ENCODE data around the gene CDK14. TPM values are rescaled to one million over a fixed set of nuclear protein-coding genes. Genes with fewer than 3 reads are reported as not detected.

Gene CDK14
- total and polyA plus RNA-seq, 2 donors (not counting 3 experiments of a cell fraction or from before 2014, with no cell fraction given): 5.5 to 34.2 TPM

- TF ChIP-seq POLR2A (IDR thresholded peaks at IDR 0.05; ENCODE audit: low read depth, low read length) (no peak), EZH2 (IDR thresholded peaks at IDR 0.05; ENCODE audit: borderline replicate concordance, low read depth, low read length, severe bottlenecking) (no peak), MYC (IDR thresholded peaks at IDR 0.05; ENCODE audit: low read depth, low read length) (no peak), GATA2 (IDR thresholded peaks at IDR 0.05; ENCODE audit: insufficient read depth, insufficient read length, low read depth, low read length) (no peak), POLR2AphosphoS5 (IDR thresholded peaks at IDR 0.05; ENCODE audit: insufficient read depth, low read depth, low read length) (no peak), MAX (IDR thresholded peaks at IDR 0.05; ENCODE audit: insufficient read depth, insufficient read length) (no peak), JUN (IDR thresholded peaks at IDR 0.05; ENCODE audit: borderline replicate concordance, insufficient read depth, insufficient read length, low read depth) (no peak), FOS (IDR thresholded peaks at IDR 0.05; ENCODE audit: borderline replicate concordance, insufficient read depth, low read length) (no peak), CTCF (IDR thresholded peaks at IDR 0.05; ENCODE audit: extremely low read depth in 1 of 2, insufficient read depth in 1 of 2, low read depth in 1 of 2, low read length in 2 of 2) (no peak)
- ChIA-PET POLR2A (no interaction called here), CTCF (interaction anchor here (1.7 kb wide), 1 partner anchor 15 kb away, joined by 4 read pairs; no protein-coding TSS in a partner anchor)
- Histone ChIP-seq H2AFZ (ENCODE audit: low read depth, low read length) (no peak overlapping the region), H3K9me3 (replicated peaks; ENCODE audit: control insufficient read depth, insufficient read depth, low read length) (no peaks in the 10 kb centered on the region), H3K36me3 (ENCODE audit: control insufficient read depth in 2 of 2, extremely low read depth in 1 of 2, insufficient read depth in 2 of 2, low read length in 2 of 2) (no peaks in the 10 kb centered on the region), H3K4me3 (replicated peaks in 1 of 3; ENCODE audit: insufficient read depth in 1 of 3, low read depth in 1 of 3, low read length in 3 of 3) (no peak overlapping the region), H4K20me1 (replicated peaks; ENCODE audit: control insufficient read depth, extremely low read depth, insufficient read depth, low read length) (no peaks in the 10 kb centered on the region), H3K9ac (replicated peaks; ENCODE audit: extremely low read depth, insufficient read depth, low read length) (no peak overlapping the region), H3K4me2 (ENCODE audit: insufficient read depth, low read length) (no peak overlapping the region), H3K79me2 (ENCODE audit: control insufficient read depth, insufficient read depth, low read length) (peaks cover 42% of the 10 kb centered on the region), H3K9me1 (replicated peaks; ENCODE audit: control insufficient read depth, extremely low read depth, insufficient read depth, low read length) (no peaks in the 10 kb centered on the region), H3K27ac (ENCODE audit: insufficient read depth, low read depth, low read length) (no peak overlapping the region), H3K4me1 (ENCODE audit: control insufficient read depth, extremely low read depth, insufficient read depth, low read length) (peaks cover 15% of the 10 kb centered on the region), H3K27me3 (ENCODE audit: control insufficient read depth in 2 of 2, insufficient read depth in 2 of 2, low read length in 2 of 2) (no peaks in the 10 kb centered on the region)
- FAIRE-seq: no peak
- BruUV-seq (replicated peaks): no TSS peak
- no peak for DNase-seq (ENCODE audit: low read depth, low spot score)
- intact Hi-C loops (cut with micrococcal nuclease) (no loop called here), dilution Hi-C loops (cut with MboI; ENCODE audit: extremely low pct_ligation_motif_present, low sequenced_read_pairs) (no loop called here)
Measured at GRCh38 chr7:90604383-90604782, 8.3 kb downstream of the CDK14 start.
